Erythroblast (primary cell): ENCODE data around the gene CYP2C19.

ENCODE experiments used
- GATA1 ChIP-seq: IDR thresholded peaks from 2 replicates; pipeline ENCODE4 v1.6.1; 2011; ENCODE audit warnings: low read depth, mild to moderate bottlenecking, control low read depth, low read length, moderate library complexity
- POLR2A ChIP-seq: IDR thresholded peaks from 2 replicates; pipeline ENCODE4 v1.6.1; 2011; ENCODE audit warnings: mild to moderate bottlenecking, low read length

DNA sequence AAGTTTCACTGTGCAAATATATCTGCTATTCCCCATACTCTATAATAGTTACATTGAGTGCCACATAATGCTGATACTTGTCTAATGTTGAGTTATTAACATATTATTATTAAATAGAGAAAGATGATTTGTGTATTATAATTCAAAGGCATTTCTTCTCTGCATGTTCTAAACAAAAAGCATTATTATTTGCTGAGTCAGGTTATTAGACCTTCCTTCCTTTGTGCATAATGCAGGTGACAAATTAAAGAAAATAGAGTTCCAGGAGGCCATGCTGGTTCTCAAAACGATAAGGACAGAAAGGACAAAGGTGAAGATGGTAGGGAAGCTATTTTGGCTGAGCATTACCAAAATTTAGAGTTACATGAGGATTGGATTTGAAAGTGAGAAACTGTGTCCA lies 90.6 kb downstream of the CYP2C19 start:
- TF ChIP-seq POLR2A (no peak), GATA1 (no peak)
